Central memory CD8-positive, alpha-beta T cell (primary cell): ENCODE data around the gene SLC1A7.
"Not testable (repeated sequence)": the region's sequence is repeated elsewhere in the genome, so short reads cannot be mapped to it uniquely, and the experiment has no call there.

Experiments
- ATAC-seq: fragments of 150-1000 bp; cut with Tn5 transposase; replicated peaks from 2 replicates; pipeline ENCODE4 v1.10.0; 2022; ENCODE audit warnings: mild to moderate bottlenecking, moderate FRiP score, moderate number of reproducible peaks; ENCODE audit not compliant: poor library complexity, severe bottlenecking; ENCODE audit errors: extremely low read depth
- DNase-seq, 2 donors: peaks; one replicate each; pipeline ENCODE4 v3.0.0; 2021; ENCODE audit warnings: low spot score in 2 of 2
- H3K27ac Mint-ChIP-seq: one replicate; pipeline ENCODE4 v1.8.0; 2022; ENCODE audit warnings: low read depth, mild to moderate bottlenecking, moderate library complexity, mixed read lengths
- H3K27me3 Mint-ChIP-seq: one replicate; pipeline ENCODE4 v1.8.0; 2022; ENCODE audit warnings: mixed read lengths
- H3K36me3 Mint-ChIP-seq: one replicate; pipeline ENCODE4 v1.8.0; 2022; ENCODE audit warnings: mild to moderate bottlenecking, moderate library complexity, mixed read lengths; ENCODE audit not compliant: insufficient read depth
- H3K4me1 Mint-ChIP-seq: one replicate; pipeline ENCODE4 v1.8.0; 2022; ENCODE audit warnings: mixed read lengths
- H3K4me3 Mint-ChIP-seq: one replicate; pipeline ENCODE4 v1.8.0; 2022; ENCODE audit warnings: mild to moderate bottlenecking, moderate library complexity, mixed read lengths
- H3K9me3 Mint-ChIP-seq: one replicate; pipeline ENCODE4 v1.8.0; 2022; ENCODE audit warnings: mixed read lengths

SLC1A7 gene

GRCh38 chr1:53142226-53142853 is at the start of gene SLC1A7:
SLC1A7 (minus strand) TSS chr1:53142638; CDS start chr1:53142449, 189 bp downstream.
- Mint-ChIP-seq H3K4me1 (peaks cover 13% of the 10 kb centered on the region), H3K27me3 (no peaks in the 10 kb centered on the region), H3K9me3 (peaks cover 9% of the 10 kb centered on the region), H3K4me3 (no peak within 1 kb of the TSS), H3K27ac (no peak within 1 kb of the TSS), H3K36me3 (no peaks in the 10 kb centered on the region)
- DNase-seq: no peak
- no peak for ATAC-seq

DNA sequence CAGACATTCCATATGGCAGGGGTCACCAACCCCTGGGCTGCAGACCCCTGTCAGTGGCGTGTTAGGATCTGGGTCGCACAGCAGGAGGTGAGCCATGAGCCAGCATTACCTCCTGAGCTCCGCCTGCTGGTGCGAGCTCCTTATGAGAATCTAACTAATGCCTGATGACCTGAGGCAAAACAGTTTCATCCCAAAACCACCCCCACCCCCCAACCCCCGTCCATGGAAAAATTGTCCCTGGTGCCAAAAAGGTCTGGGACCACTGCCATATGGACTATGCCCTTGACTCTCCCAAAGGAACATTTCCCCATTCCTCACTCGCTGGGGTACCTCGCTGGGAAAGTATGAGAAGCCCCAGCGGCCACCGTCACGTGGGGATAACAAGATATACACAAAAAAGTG is 47.8 kb upstream of the SLC1A7 start:
- Mint-ChIP-seq H3K27ac (no peak overlapping the region), H3K4me1 (no peaks in the 10 kb centered on the region), H3K4me3 (no peak overlapping the region), H3K27me3 (no peaks in the 10 kb centered on the region), H3K9me3 (no peaks in the 10 kb centered on the region), H3K36me3 (peaks cover 2% of the 10 kb centered on the region)
- ATAC-seq: no peak
- no peak for DNase-seq

- no peaks in the 10 kb centered on the region for H3K4me1 Mint-ChIP-seq
- no peak overlapping the region for H3K4me3 Mint-ChIP-seq
- no peaks in the 10 kb centered on the region for H3K27me3 Mint-ChIP-seq
- H3K27ac Mint-ChIP-seq: no peak overlapping the region
- H3K9me3 Mint-ChIP-seq: no peaks in the 10 kb centered on the region
- DNase-seq (no peak), ATAC-seq (no peak)
- H3K36me3 Mint-ChIP-seq: peaks cover 2% of the 10 kb centered on the region
These were observed 46.6 kb upstream of the SLC1A7 start for GRCh38 chr1:53189061-53189460.

GRCh38 chr1:53188099-53188498 is 45.7 kb upstream of the SLC1A7 start:
- no peak overlapping the region for H3K27ac Mint-ChIP-seq
- ATAC-seq: no peak
- H3K9me3 Mint-ChIP-seq: no peaks in the 10 kb centered on the region
- H3K4me1 Mint-ChIP-seq: no peaks in the 10 kb centered on the region
- no peaks in the 10 kb centered on the region for H3K36me3 Mint-ChIP-seq
- no peak overlapping the region for H3K4me3 Mint-ChIP-seq
- H3K27me3 Mint-ChIP-seq: no peaks in the 10 kb centered on the region
- no peak for DNase-seq

DNA sequence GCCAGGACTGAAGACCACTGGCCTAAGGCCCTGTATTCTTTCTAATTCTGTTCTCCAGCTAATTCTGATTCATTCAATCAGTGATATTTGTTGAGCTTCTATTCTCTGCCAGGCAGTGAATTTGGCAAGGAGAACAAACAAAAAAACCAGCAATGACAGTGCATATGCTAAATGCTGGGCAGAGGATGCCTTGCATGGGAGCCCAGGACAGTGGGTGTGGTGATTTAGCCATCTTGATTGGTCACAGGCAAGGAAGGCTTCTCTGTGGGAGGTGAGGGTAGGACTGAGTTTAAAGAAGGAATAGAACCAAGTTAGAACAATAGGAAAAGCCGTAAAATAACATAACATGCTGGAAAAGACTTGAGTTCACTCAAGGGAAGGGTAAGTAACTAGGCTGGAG is 45.0 kb upstream of the SLC1A7 start:
- DNase-seq: no peak
- no peaks in the 10 kb centered on the region for H3K4me1 Mint-ChIP-seq
- no peaks in the 10 kb centered on the region for H3K27me3 Mint-ChIP-seq
- H3K36me3 Mint-ChIP-seq: no peaks in the 10 kb centered on the region
- no peak for ATAC-seq
- H3K9me3 Mint-ChIP-seq: no peaks in the 10 kb centered on the region
- no peak overlapping the region for H3K4me3 Mint-ChIP-seq
- no peak overlapping the region for H3K27ac Mint-ChIP-seq

DNA sequence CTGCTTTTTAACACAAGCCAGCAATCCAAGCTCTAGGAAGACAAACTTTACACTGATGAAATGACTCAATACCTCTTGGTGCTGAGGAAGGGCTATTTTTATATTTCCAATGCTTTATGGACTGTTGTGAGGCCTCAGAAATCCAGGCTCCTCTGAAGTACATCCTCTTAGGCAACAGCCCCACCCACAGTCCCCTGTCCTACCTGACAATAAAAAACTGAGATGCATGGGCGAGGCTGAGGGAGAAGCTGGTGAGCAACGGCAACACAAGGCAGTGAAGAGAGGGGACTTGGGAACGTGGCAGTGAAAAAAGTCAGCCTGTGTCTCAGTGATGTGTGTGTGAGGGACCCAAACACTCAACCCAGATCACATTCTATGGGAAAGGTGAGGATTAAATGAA is 44.1 kb upstream of the SLC1A7 start:
- H3K4me1 Mint-ChIP-seq: no peaks in the 10 kb centered on the region
- H3K27ac Mint-ChIP-seq: no peak overlapping the region
- no peaks in the 10 kb centered on the region for H3K36me3 Mint-ChIP-seq
- DNase-seq (no peak), ATAC-seq (no peak)
- no peaks in the 10 kb centered on the region for H3K9me3 Mint-ChIP-seq
- no peaks in the 10 kb centered on the region for H3K27me3 Mint-ChIP-seq
- H3K4me3 Mint-ChIP-seq: no peak overlapping the region

DNA sequence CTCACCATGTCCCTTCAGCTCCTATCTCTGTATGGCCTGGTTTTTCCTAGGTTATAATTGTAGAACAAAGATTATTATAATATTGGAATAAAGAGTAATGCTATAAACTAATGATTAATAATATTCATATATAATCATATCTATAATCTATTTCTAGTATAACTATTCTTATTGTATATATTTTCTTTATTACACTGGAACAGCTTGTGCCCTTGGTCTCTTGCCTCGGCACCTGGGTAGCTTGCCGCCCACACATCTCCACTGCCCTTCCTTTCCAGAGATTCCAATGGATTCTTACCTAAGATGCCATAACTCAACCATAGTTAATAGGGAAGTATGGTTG is 43.5 kb upstream of the SLC1A7 start:
- not testable (repeated sequence) for H3K27ac Mint-ChIP-seq, H3K36me3 Mint-ChIP-seq, H3K4me1 Mint-ChIP-seq, DNase-seq, H3K4me3 Mint-ChIP-seq, H3K9me3 Mint-ChIP-seq, ATAC-seq, H3K27me3 Mint-ChIP-seq

GRCh38 chr1:53183095-53183990 is 40.9 kb upstream of the SLC1A7 start:
- Mint-ChIP-seq H3K27me3 (no peaks in the 10 kb centered on the region), H3K27ac (no peak overlapping the region), H3K4me3 (no peak overlapping the region), H3K9me3 (no peaks in the 10 kb centered on the region), H3K4me1 (no peaks in the 10 kb centered on the region), H3K36me3 (no peaks in the 10 kb centered on the region)
- no peak for DNase-seq
- ATAC-seq: no peak

DNA sequence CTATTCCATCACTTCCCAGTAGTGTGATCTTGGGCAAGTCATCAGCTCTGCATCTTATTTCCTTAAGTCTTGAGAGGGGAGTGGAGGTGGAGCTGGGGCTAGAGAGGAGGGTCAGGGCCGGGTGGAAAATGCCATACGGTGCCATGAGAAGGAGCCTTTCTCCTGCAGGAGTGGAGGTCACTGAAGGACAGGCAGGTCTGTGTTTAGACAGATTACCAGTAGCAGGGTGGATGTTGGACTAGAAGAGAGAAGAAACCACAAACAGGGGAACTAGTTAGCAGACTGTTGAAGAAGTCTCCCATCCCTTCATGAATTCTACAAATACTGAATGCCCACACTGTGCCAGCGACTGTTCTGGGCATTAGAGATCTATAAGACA is 40.3 kb upstream of the SLC1A7 start:
- Mint-ChIP-seq H3K9me3 (no peaks in the 10 kb centered on the region), H3K36me3 (no peaks in the 10 kb centered on the region), H3K4me1 (no peaks in the 10 kb centered on the region), H3K4me3 (no peak overlapping the region), H3K27ac (no peak overlapping the region), H3K27me3 (no peaks in the 10 kb centered on the region)
- ATAC-seq: no peak
- DNase-seq: no peak

DNA sequence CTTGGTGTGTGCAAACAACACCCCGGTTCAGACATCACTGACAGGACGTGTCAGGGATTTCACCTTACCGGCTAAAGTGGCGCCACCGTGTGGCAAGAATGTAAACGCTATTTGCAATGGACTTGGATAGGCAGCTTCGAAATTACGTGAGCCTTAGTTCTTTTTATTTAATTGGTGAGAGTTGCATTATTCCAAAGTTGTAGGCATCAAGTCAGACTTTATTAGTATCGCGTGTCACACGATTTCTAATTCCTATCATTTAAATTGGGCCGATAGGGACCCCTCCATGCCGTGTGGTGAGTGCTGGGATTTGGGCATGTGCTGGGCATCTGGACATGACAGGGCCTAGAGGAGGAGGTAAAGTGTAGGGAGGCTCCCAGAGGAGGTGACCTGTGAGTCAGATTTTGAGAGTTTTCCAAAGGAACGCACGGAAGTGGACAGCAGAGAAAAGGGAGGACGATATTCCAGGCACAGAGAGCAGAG is 39.7 kb upstream of the SLC1A7 start:
- ATAC-seq: peak; percentile 82
- H3K27me3 Mint-ChIP-seq: peaks cover 5% of the 10 kb centered on the region
- H3K36me3 Mint-ChIP-seq: no peaks in the 10 kb centered on the region
- no peak overlapping the region for H3K27ac Mint-ChIP-seq
- no peaks in the 10 kb centered on the region for H3K4me1 Mint-ChIP-seq
- no peaks in the 10 kb centered on the region for H3K9me3 Mint-ChIP-seq
- no peak overlapping the region for H3K4me3 Mint-ChIP-seq
- peak; percentile 72 to 82 for DNase-seq

- no peaks in the 10 kb centered on the region for H3K9me3 Mint-ChIP-seq
- peaks cover 17% of the 10 kb centered on the region for H3K27me3 Mint-ChIP-seq
- no peaks in the 10 kb centered on the region for H3K4me1 Mint-ChIP-seq
- no peak overlapping the region for H3K27ac Mint-ChIP-seq
- no peak for DNase-seq
- no peak for ATAC-seq
- no peaks in the 10 kb centered on the region for H3K36me3 Mint-ChIP-seq
- no peak overlapping the region for H3K4me3 Mint-ChIP-seq
These were observed 38.5 kb upstream of the SLC1A7 start for GRCh38 chr1:53180951-53181350.

- H3K4me3 Mint-ChIP-seq: no peak overlapping the region
- H3K9me3 Mint-ChIP-seq: no peaks in the 10 kb centered on the region
- H3K4me1 Mint-ChIP-seq: no peaks in the 10 kb centered on the region
- no peak overlapping the region for H3K27ac Mint-ChIP-seq
- ATAC-seq: no peak
- no peak for DNase-seq
- no peaks in the 10 kb centered on the region for H3K36me3 Mint-ChIP-seq
- H3K27me3 Mint-ChIP-seq: peaks cover 24% of the 10 kb centered on the region
These were observed 37.8 kb upstream of the SLC1A7 start for GRCh38 chr1:53180226-53180625.
